Activated CD4-positive, alpha-beta T cell treated with anti-CD3 and anti-CD28 coated beads, Interleukin-2, amount 50 U/mL, for 24 hours (primary cell): ENCODE results near the gene PLEKHM1.
A peak's percentile ranks its signal among the peaks of the same experiment; 100 is the strongest.

Experiments used
- DNase-seq, 2 donors: peaks; one replicate each; pipeline ENCODE4 v3.0.0-alpha.2; 2020; ENCODE audit warnings: low read depth in 1 of 2, low spot score in 1 of 2

PLEKHM1 gene

DNA sequence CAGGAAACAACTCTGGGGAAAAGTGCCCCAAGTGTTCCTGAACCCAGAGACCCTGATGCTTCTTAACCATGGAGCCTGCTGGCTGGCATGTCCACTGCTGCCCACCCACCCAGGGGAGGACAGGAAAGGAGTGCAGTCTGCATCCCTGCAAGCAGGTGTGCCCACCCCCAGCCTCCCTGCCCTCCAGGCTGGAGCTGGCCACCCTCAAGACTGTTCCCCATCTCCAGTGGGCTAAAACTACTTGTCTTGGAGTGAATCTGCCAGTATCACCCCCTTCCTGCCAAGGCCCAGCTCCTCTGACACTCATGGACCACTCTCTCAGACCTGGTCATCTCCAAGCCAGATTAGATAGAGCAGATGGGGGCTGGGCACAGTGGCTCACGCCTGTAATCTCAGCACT is 87.6 kb downstream of the PLEKHM1 start:
- DNase-seq: no peak

DNA sequence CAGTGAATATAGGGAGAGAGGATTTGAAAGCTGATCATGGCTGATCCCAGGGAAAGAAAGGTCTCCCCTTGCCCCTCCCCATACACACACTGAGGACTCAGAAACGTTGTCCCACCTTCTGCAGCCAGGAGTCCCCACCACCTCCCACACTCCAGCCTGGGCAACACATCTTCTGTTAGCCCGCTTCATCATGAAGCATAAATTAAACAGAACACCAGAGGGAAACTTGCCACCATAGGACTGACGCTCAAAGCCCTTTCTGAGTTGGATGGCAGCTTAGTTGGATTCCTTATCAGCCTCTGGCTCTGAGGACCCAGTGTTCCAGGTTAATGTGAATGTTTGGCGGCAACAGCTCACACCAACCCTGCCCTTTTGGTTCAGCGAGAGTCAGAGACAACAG is 91.7 kb downstream of the PLEKHM1 start:
- DNase-seq: no peak

DNA sequence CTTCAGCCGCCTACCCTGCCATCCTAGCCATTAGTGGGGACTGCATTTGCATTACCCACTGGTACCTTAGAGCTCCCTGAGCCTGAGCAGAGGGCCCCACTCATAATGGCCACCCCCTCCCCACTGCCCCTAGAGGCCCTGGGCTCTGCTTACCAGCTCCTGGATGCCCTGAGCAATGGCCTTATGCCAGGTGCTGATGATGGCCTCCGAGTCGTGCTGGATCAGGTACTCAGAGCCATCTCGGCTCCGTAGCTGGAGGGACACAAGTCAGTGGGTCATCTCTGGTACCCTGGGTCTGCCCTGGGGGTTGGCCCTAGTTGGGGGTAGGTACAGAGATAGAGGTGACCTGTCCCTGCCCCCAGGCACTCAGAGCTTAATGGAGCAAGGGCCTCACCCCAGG is 92.7 kb downstream of the PLEKHM1 start:
- DNase-seq: no peak

DNA sequence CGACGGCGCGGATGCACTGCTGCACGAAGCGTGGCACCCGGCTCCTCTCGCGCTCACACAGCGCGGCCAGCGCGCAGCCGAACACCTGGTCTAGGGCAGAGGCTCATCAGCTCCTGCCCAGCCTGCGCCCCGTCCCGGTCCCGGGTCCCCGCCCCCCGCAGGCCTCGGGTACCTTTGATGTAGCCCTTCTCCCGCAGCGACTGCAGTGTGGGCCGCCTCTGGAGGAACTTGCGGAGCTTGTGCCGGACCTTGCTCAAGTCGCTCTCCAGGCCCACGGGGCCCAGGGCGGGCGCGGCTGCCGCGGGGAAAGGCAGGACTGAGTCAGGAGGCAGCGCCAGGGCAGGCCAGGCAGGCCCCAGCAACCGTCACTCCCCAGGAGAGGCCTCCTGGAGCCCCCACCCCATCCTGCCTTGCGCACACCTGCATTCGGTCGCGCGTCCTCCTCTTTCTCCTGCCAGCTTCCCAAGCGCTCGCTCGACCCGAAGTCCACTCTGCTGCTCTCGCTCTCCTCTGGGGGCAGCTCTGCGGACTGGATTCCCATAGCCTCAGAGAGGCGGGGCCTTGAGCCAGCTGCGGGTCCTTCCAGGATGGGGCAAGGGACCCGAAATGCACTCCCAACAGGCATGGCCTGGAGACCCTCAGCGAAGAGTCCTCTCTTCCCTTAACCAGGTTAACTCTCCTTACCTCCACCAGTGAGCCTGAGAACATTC is 93.9 kb downstream of the PLEKHM1 start:
- DNase-seq: no peak

DNA sequence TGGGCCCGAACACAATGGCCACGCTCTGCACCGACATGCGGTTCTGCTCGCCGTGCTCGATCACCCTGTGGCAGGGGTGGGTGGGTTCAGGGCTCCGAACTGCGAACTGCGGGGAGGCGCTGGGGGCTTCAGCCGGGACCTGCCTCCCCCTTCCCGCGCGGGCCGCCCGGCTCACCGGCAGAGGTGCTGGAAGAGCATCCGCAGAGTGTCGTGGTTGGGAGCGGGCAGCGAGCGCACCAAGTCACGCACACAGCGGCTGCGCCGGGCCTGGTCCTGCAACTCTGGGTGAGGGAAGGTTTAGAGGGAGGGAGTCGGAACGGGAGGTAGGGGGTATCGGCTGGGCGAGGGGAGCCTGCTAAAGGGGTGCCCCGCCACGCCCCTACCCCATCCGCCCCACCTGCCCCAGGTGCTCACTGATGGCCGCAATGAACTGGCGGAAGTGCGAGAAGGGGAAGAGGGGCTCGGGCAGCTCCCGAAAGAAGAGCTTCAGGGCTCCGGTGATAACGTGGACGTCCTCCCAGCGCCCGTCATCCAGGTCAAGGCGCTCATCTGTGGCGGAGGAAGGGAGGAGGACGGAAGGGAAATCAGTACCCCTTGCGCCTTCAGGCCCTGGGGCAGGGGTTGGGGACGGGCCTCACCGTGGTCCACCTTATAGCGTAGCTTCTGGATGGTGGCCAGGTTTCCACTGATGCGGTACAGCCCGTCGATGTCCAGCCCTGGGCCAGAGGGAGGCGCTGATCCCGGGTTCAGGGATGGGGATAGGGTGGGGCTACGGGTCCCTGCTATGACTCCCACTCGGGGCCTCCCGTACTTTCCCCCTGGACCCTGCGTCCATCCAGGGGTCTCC is 94.7 kb downstream of the PLEKHM1 start:
- DNase-seq: no peak

DNA sequence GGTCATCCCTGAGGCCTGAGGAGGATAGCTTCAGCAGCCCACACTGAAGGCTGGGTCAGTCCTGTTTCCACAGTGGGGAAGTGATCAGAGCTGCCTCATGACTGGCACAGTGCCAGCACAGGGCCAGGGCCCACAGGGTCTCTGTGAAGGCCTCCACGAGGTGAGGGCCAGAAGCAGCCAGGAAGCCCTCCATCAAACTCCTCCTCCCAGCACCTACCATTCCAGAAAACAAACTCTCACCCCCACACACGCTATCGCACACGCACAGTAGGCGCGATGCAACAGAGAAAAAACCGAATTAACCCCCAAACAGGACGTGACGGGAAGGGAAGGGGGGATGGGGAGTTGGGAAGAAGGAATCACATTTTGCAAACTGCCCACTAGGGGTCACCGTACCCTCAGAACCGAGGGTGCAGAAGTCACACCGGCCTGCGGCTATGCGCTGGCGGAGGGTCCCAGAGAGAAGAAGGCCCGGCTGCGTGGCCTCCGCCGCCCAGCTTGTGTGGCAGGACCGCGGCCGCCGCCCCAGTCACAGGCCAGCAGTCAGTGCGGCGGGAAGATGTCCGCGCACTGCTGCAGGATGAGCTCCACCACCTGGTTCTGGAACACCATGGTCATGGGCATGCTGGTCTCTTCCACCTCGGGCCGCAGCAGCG is 95.5 kb downstream of the PLEKHM1 start:
- DNase-seq: peak in 1 of 2 donors; percentile 37

DNA sequence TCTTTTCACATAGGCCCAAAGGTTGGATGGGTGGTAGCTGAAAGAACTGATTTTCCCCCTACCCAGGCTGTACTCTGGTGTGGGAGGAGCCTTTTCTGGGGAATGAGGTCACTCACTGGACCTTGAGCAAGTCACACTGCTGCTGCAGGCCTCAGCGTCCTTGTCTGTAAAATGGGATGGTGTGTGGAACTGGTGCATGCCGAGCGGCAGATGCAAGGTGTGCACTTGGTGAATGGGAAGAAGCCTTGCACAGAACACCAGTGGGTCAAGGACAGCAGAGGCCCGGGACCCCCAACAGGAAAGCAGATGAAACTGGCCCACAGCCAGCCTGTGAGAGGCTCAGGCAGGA is 96.0 kb downstream of the PLEKHM1 start:
- no peak for DNase-seq

DNA sequence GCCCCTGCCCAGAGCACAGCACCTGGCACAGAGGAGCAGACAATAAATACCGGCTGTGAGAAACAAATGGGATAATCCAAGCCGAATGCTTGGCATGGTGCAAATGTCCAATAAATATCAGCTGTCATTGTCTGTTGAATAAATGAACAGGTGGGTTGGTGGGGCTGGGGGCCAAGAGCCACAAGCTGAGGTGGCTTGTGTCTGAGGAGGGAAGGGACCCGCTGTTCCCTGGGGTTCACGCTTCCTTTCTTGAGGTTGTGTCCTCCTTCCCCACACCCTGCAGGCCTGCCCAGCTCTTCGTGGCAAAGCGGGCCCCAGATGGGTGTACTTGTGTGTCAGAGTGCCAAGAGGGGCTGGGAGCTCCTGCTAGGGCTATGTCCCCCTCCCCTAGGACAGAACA is 96.4 kb downstream of the PLEKHM1 start:
- no peak for DNase-seq

DNA sequence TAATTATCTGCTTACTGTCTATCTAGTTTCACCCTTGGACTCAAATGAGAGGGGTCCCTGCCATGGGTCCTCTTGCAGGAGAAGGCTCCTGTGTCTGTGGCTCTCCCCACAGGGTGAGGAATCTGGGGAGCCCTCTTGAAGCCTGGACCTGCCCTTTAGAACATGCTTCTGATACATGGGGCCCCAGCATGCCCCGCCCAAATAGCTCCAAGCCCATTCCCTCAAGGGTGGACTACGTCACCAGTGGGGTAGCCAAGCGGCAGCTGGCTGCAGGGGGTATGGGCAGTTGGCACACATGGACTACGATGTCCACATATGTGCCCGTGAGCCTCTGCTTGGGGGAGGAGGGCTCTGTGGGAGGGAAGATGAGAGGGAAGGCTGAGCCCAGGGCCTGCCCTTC is 97.1 kb downstream of the PLEKHM1 start:
- no peak for DNase-seq

DNA sequence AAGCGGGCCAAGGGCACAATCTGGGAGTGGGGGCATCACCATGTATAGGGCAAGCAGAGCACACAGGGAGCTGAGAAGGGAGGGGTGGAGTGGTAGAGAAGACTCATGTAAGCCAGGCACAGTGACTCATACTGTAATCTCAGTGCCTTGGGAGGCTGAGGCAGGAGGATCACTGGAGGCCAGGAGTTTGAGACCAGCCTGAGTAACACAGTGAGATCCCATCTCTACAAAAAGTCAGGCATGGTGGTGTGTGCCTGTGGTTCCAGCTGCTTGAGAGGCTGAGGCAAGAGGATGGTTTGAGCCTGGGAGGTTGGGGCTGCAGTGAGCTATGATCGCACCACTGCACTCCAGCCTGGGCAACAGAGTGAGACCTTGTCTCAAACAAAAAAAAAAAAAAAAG is 98.6 kb downstream of the PLEKHM1 start:
- DNase-seq: no peak

DNA sequence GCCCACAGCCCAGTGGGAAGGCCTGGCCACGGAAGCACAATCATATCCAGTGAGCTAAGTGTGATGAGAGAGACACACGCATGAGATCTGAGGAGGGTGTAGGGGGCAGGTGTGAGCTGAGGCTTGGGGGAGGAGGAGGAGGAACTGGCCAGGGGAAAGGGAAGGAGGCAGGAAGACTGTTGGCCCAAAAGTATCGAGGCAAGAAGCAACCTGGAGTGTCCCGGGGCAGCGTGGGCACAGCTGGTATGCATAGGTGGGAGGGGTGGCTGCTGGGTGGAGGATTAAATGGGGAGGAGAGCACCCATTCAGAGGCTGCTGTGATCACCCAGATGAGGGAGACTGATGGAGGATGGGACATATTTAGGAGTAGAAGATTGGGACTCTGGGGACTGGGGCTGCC is 99.2 kb downstream of the PLEKHM1 start:
- no peak for DNase-seq

DNA sequence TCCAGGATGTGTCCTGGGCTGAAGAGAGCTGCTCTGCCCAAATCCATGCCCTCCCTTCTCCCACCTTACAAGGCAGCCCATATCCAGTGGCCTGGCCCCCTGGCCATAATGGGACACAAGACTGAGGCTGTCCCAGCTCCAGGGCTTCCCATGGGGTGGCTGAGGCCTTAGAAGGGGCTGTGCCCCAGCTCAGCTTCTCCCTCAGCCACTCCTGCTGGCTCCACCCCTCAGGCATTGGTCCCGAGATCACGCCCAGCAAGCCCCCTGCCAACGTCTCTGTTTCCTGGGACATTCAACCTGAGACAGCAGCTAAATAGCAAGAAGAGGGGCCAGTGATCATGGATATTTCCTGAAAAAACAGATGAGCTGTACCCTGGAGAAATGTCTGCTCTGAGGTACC is 101.2 kb downstream of the PLEKHM1 start:
- no peak for DNase-seq

DNA sequence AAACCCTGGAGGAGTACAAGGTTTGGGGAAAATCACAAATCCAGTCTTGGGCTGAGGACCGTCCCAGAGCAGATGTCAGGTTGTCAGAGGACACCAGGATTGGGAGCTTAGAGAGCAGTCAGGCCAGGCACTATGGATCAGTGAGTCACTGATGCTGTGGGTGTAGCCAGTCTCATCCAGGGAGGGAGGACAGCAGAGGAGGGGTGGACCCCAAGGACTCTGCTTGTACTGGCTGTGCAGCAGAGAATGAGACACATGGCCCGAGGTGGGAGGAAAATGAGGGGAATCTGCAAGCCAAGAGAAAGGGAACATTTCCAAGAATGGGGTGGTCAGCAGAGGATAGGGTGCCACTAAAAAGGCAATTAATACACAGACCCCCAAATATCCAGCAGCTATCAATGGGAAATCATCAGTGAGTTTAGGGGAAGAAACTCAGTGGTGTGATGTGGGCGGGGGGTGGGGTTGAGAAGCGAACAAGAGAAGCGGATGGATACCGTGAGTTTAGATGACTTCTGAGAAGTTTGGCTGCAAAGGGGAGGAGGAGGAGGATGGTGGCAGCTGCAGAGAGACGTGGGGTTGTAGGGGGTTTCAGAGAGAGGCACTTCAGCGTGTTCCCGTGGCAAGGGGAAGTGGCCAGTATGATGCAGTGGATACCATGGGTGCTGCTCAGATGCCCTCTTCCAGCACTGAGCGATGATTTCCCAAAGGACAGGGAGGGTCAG is 101.8 kb downstream of the PLEKHM1 start:
- DNase-seq: no peak

DNA sequence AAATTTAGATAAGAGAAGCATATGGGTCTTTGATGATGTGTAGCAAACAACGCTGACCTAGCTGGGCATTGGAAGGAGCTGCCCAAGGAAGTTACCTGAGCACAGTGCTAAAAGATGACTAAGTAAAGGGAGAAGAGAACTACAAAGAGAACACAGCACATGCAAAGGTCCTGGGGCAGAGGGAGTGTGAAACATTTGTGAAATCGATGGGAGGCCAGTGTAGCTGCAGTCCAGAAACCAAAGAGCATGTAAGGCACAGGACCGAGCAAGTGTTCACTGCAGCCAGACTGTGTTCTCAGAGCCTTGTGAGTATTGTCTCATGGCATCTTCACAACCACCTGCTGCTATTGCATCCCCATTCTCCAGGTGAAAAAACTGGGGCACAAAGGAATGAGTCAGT is 102.8 kb downstream of the PLEKHM1 start:
- DNase-seq: no peak

DNA sequence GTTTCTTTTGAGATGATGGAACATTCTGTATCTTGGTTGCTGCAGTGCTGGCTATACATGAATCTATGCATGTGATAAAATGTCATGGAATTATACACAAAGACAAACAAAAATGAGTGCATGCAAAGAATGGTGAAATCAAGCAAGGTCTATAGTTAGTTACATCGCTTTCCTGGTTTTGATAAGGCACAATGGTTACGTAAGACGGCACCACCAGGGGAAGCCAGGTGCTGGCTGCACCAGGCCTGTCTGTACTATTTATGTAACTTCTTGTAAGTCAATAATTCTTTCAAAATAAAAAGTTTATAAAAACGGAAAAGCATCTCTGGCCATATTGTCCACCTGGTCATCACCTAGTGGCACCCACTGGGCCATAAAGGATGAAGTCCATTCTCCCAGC is 104.3 kb downstream of the PLEKHM1 start:
- no peak for DNase-seq
